Activated CD8-positive, alpha-beta memory T cell treated with anti-CD3 and anti-CD28 coated beads for 24 hours (primary cell): ENCODE data around the gene SYN1.

ENCODE experiments used
- DNase-seq: peaks from one replicate; pipeline ENCODE4 v3.0.0-alpha.2; 2020

SYN1 gene

GRCh38 chrX:47593522-47593921, 26.1 kb downstream of the SYN1 start:
- DNase-seq, result no peak

DNA sequence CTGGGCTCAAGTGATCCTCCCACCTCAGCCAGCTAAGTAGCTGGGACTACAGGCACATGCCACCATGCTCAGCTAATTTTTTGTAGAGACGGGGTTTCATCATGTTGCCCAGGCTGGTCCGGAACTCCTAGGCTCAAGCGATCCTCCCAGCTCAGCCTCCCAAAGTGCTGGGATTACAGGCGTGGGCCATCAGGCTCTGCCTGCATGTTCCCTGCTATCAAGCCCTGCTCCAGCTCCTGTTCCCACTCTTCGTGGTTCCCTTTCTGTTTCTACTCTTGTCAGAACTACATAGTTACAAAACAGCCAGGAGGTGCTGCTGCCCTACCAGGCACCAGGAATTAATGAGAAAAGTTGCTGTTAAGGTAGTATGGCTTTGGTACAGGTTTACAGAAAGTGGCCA, 28.7 kb downstream of the SYN1 start:
- peak; percentile 33 for DNase-seq

DNA sequence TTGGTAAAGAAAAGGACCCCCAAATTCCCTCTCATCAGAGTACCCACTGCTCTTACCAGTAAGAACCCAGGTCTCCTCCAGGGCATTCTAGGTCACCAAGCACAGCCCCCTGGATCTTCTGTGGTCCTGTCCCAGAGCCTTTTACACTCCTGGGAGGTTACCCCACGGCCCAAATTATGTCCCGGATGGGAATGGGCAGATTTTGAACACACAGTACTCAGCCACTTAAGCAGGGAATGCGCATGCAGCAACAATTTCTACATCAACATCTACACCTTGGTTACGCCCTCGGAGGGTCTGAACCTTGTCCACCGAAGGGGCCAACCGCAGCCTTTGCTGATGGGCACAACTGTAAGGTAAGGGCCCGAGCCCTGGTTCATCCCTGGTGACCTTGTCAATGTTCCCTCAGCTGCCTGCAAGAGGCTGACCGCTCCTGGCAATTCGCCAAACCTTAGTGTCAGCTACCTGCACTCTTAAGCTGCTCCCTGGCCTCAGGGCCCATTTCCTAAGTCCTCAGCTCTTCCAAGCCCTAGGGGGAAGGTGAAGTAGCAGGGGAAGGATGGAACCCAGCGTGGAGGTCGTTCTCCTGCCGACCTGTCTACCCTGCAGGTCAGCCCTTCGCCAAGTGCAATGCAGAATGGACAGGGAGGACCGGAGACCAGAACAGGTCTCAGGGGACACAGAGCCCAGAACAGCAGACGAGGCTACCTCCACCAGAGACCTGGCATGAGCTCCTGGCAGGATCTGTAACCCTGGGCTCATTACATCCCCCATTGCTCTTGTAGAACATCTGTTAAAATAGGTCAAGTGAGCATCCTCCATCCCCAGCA, 31.5 kb downstream of the SYN1 start:
- DNase-seq, result peak; percentile 44

DNA sequence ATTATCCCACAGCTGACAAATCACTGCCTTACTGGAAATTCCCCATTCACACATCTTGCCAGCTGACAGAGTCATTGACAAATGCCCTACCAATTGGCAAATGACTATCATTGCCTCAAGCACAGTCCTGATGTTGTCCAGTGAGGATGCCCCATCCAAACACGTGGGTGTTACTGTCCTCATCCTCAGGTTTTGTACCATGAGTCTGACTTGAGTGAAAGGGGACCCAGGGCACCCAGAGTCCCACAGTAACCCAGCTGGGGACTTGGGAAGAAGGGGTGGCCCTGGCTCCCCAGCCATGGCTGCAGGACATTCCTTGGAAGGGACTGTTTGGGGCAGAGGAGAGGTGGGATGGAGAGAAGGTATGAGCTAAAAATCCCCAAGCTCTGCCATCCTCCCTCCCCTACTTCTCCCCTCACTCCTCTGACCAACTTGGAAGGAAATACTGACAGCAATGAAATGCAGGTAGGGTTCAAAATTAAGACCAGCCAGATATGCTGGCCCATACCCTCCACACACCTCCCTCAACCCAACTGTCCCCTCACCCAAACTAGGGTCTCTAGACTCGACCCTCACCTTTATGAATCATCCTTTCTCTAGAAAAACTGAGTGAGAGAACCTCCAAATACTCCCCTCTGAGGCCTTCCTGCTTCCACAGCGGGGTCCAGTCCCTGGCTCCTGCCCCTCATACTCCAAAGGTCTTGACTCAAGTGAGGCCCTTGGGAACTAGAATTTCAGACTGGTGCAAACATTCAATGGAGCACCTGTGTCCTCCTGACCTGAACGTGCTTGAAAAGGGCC, 32.4 kb downstream of the SYN1 start:
- DNase-seq, result peak; percentile 44

GRCh38 chrX:47586043-47586787, 33.4 kb downstream of the SYN1 start:
- peak; percentile 45 for DNase-seq

- DNase-seq, result peak; percentile 42
These were observed 34.4 kb downstream of the SYN1 start for GRCh38 chrX:47585273-47585672.

- DNase-seq, result no peak
These were observed 34.9 kb downstream of the SYN1 start for GRCh38 chrX:47584714-47585113.

- no peak for DNase-seq
These were observed 36.3 kb downstream of the SYN1 start for GRCh38 chrX:47583240-47583861.

DNA sequence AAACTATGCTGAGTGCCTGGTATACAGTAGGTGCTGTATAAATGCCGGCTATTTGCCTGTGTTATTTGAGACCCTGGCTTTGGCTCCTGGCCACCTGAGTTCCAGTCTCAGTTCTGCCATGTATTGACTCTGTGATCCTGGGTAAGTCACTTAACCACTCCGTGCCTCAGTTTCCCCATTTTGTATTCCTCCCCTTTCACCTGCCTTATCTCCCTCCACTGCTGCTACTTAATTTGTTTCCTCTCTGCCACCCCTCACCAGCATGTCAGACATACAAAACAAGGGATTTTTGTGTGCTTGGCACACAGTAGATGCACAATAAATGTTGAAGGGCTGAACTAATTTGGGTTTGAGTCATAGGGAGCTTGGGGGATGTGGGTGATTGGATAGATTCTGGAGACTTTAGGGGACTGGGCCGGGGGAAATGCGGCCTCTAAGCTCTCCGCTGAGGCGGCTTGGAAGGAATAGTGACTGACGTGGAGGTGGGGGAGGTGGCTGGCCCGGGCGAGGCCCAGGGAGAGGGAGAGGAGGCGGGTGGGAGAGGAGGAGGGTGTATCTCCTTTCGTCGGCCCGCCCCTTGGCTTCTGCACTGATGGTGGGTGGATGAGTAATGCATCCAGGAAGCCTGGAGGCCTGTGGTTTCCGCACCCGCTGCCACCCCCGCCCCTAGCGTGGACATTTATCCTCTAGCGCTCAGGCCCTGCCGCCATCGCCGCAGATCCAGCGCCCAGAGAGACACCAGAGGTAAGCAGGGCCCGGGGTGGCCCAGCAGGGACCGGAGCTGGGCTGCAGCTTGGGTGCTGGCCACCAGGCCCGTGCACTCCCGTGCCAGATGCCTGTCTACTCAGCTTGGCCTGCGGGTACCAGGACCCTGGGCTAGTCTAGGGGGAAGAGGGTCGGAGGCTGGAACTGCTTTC, 37.7 kb downstream of the SYN1 start, which contains the start of gene TIMP1:
Gene TIMP1, plus strand, starts transcription at position 706 of the 917 bp plus-strand sequence. CDS start 980 bp downstream, outside the sequence.
- peak; percentile 87 for DNase-seq

DNA sequence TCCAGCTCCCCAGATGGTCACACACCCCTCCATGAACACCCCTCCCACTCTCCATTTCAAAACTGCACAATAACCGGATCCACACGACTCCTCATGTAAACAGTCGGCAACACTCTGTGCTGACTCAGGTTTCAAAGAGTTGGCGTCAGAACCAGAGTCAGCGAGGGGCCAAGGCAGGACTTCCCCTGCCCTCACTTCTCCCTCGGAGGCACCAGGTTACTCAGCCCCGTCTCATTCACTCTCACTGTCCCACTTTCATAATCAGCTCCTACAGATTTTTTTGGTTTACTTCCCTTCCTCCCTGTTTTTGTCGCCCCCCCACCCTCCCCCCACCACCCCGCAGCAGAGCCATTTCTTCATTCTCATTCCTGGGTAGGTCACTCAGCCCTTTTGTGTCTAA, 40.1 kb downstream of the SYN1 start:
- DNase-seq, result no peak

GRCh38 chrX:47578692-47579091, 41.0 kb downstream of the SYN1 start:
- no peak for DNase-seq

DNA sequence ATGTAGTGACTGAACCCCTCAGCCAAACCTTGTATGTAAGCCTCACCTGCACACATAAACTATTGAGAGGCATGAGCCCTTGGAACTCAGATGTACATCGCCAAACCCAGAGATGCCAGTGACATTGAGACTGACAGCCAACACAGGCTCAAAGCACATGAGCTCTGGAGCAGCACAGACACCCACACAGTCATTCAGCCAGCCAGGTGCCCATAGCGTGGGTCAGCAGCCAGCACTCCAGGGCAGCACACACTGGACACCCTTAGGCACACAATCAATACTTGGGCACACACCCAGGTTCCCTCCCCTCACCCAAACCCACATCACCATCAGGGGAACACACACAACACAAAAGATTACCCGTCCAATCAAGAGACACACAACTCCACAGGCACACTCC, 41.8 kb downstream of the SYN1 start:
- DNase-seq, result no peak

- DNase-seq, result no peak
These were observed 42.2 kb downstream of the SYN1 start for GRCh38 chrX:47577424-47577823.

- no peak for DNase-seq
These were observed 43.4 kb downstream of the SYN1 start for GRCh38 chrX:47576021-47576898.

DNA sequence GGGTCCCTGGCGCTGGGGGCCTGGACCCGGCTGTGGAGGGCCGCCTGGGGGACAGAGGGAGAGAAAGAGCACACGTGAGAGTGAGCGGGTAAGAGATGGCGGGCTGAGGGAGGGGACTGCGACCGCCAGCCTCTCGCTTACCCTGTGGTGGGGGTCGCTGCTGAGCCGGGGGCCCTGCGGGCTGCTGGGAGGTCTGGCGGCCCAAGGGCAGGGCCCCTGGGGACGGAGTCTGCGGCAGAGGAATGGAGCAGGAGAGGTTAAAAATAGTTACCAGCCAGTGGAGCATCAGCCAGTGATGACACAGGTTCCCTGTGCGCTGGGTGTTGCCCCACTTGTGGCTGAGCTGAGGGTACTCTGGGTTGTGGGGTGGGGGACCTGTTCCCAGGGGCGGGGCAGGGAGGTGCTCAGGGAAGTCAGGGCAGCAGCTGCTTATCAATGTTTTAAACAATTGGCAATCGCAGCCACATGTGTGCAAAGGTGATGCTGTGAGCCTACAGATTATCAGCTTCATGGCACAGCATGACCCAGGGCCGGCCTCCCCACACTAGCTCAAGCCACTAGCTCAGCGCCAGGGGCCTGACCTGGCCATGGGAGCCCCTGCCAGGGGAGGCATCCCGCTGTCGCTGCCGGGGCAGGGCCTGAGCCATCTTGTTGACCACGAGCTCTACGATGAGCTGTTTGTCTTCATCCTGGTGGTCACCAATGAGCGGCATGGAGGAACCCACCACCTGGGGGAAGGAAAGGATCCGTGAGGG, 44.9 kb downstream of the SYN1 start:
- DNase-seq, result no peak

DNA sequence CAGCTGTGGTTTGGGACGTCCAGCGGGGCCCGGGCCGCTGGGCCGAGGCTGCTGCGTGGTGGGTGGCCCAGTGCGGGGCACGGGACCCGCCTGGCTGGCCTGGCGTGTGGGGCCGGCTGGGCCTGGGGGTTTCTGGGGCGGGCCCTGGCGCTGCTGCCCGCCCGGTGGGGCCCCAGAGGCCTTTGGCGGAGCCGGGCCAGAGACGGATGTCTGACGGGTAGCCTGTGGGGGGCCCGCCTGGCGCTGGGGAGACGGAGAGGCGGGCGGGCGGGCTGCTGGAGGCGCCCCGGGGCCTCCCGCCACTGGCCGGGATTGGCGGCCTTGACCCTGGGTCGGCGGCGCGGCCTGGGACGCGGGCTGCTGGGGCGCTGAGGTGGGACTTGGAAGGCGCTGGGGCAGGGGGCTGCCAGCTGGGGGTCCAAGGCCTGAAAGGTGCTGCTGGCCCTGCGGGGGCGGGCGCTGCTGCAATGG, 45.5 kb downstream of the SYN1 start:
- no peak for DNase-seq

GRCh38 chrX:47573341-47574075, 46.1 kb downstream of the SYN1 start:
- no peak for DNase-seq

- no peak for DNase-seq
These were observed 46.8 kb downstream of the SYN1 start for GRCh38 chrX:47572773-47573340.

GRCh38 chrX:47571896-47572295, 47.8 kb downstream of the SYN1 start:
- DNase-seq, result no peak
